ENCODE measurements around the gene MUC6. TPM values are rescaled to one million over a fixed set of nuclear protein-coding genes. Genes with fewer than 3 reads are reported as not detected.

Gene MUC6
- polyA plus RNA-seq, 1 of the 3 experiments (the other 2 are of a cell fraction): not detected

DNA sequence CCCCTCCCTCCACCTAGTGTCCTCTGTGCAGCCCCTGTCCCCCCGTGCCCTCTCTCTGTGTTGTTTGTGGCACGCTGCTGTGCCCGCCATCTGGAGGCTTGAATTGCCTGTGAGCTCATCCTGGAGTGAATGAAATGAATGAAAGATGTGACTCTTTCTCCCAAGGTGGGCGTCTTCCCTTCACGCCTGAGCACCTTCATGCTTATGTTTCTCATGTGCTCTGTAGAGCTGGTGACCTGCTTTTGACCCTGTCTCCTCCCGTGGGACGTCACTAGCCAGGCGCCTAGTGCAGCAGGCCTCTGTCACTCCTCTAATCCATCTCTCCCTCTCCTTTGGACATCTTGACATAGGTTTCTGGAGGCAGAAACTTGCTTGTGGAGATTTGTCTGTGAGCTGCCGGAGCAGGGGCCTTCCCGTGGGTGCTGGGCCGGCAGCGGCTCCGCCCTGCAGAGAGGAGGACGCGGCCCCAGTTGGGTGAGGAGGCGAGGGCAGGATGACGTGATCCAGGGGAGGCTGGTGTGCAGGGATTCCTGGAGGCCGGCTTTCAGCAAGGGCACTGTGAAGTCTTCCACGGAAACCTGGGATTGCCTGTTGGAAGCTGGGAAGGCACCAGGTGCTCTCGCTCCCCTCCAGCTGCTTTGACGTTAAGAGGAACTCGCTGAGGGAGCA, 40.6 kb downstream of the MUC6 start:
- peaks cover 0 to 45% of the 10 kb centered on the region in 2 experiments for H3K36me3 ChIP-seq (replicated peaks in 1 of 2; ENCODE audit: control insufficient read depth in 1 of 2, insufficient read depth in 2 of 2, low read length in 1 of 2)
- H3K9me3 ChIP-seq: no peaks in the 10 kb centered on the region
- no peak for TF ChIP-seq JUND (IDR thresholded peaks at IDR 0.05)
- TF ChIP-seq FOXJ3 (CRISPR knock-in tag; IDR thresholded peaks at IDR 0.05): no peak
- no peak for TF ChIP-seq RFX5 (IDR thresholded peaks at IDR 0.05; ENCODE audit: low read length)
- no peak for TF ChIP-seq POLR2AphosphoS5 (IDR thresholded peaks at IDR 0.05; ENCODE audit: low read depth, low read length)
- TF ChIP-seq, protein P1, sequence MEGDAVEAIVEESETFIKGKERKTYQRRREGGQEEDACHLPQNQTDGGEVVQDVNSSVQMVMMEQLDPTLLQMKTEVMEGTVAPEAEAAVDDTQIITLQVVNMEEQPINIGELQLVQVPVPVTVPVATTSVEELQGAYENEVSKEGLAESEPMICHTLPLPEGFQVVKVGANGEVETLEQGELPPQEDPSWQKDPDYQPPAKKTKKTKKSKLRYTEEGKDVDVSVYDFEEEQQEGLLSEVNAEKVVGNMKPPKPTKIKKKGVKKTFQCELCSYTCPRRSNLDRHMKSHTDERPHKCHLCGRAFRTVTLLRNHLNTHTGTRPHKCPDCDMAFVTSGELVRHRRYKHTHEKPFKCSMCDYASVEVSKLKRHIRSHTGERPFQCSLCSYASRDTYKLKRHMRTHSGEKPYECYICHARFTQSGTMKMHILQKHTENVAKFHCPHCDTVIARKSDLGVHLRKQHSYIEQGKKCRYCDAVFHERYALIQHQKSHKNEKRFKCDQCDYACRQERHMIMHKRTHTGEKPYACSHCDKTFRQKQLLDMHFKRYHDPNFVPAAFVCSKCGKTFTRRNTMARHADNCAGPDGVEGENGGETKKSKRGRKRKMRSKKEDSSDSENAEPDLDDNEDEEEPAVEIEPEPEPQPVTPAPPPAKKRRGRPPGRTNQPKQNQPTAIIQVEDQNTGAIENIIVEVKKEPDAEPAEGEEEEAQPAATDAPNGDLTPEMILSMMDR (IDR thresholded peaks at IDR 0.05): no peak
- TF ChIP-seq, protein P2, sequence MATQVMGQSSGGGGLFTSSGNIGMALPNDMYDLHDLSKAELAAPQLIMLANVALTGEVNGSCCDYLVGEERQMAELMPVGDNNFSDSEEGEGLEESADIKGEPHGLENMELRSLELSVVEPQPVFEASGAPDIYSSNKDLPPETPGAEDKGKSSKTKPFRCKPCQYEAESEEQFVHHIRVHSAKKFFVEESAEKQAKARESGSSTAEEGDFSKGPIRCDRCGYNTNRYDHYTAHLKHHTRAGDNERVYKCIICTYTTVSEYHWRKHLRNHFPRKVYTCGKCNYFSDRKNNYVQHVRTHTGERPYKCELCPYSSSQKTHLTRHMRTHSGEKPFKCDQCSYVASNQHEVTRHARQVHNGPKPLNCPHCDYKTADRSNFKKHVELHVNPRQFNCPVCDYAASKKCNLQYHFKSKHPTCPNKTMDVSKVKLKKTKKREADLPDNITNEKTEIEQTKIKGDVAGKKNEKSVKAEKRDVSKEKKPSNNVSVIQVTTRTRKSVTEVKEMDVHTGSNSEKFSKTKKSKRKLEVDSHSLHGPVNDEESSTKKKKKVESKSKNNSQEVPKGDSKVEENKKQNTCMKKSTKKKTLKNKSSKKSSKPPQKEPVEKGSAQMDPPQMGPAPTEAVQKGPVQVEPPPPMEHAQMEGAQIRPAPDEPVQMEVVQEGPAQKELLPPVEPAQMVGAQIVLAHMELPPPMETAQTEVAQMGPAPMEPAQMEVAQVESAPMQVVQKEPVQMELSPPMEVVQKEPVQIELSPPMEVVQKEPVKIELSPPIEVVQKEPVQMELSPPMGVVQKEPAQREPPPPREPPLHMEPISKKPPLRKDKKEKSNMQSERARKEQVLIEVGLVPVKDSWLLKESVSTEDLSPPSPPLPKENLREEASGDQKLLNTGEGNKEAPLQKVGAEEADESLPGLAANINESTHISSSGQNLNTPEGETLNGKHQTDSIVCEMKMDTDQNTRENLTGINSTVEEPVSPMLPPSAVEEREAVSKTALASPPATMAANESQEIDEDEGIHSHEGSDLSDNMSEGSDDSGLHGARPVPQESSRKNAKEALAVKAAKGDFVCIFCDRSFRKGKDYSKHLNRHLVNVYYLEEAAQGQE (IDR thresholded peaks at IDR 0.05; ENCODE audit: low read depth, low read length): no peak
- no peak for TF ChIP-seq SMC3 (IDR thresholded peaks at IDR 0.05; ENCODE audit: low read depth, low read length)
- TF ChIP-seq EZH2phosphoT487 (IDR thresholded peaks at IDR 0.05; ENCODE audit: borderline replicate concordance, low read depth): no peak
- no peak for TF ChIP-seq TEAD4 (IDR thresholded peaks at IDR 0.05; ENCODE audit: borderline replicate concordance, insufficient read depth)
- no peak for TF ChIP-seq MEF2A (IDR thresholded peaks at IDR 0.05; ENCODE audit: borderline replicate concordance, low read depth)
- no peak for TF ChIP-seq YY1 (IDR thresholded peaks at IDR 0.05; ENCODE audit: low read depth)
- TF ChIP-seq TCF12 (IDR thresholded peaks at IDR 0.05): no peak
- TF ChIP-seq NRF1 (IDR thresholded peaks at IDR 0.05; ENCODE audit: low read depth, low read length): no peak
- TF ChIP-seq, protein P3, sequence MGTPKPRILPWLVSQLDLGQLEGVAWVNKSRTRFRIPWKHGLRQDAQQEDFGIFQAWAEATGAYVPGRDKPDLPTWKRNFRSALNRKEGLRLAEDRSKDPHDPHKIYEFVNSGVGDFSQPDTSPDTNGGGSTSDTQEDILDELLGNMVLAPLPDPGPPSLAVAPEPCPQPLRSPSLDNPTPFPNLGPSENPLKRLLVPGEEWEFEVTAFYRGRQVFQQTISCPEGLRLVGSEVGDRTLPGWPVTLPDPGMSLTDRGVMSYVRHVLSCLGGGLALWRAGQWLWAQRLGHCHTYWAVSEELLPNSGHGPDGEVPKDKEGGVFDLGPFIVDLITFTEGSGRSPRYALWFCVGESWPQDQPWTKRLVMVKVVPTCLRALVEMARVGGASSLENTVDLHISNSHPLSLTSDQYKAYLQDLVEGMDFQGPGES (IDR thresholded peaks at IDR 0.05; ENCODE audit: low read depth, low read length): no peak
- TF ChIP-seq, protein P4, sequence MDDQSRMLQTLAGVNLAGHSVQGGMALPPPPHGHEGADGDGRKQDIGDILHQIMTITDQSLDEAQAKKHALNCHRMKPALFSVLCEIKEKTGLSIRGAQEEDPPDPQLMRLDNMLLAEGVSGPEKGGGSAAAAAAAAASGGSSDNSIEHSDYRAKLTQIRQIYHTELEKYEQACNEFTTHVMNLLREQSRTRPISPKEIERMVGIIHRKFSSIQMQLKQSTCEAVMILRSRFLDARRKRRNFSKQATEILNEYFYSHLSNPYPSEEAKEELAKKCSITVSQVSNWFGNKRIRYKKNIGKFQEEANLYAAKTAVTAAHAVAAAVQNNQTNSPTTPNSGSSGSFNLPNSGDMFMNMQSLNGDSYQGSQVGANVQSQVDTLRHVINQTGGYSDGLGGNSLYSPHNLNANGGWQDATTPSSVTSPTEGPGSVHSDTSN (IDR thresholded peaks at IDR 0.05): no peak
- TF ChIP-seq FOXM1 (IDR thresholded peaks at IDR 0.05; ENCODE audit: low read depth): no peak
- TF ChIP-seq RAD21 (IDR thresholded peaks at IDR 0.05; ENCODE audit: low read length): no peak
- no peak for DNase-seq
- no peaks in the 10 kb centered on the region for H3K79me2 ChIP-seq (ENCODE audit: insufficient read depth)
- H3K27me3 ChIP-seq (ENCODE audit: insufficient read depth): no peaks in the 10 kb centered on the region
- H3K9ac ChIP-seq: no peak overlapping the region
- CTCF ChIA-PET: interaction anchor here (1.3 kb wide), 1 partner anchor 56 kb away, joined by 3 read pairs; no protein-coding TSS in a partner anchor
- H3K27ac ChIP-seq (ENCODE audit: low read depth in 2 of 2, low read length in 1 of 2): no peak overlapping the region
- no peak overlapping the region for H3K4me3 ChIP-seq (ENCODE audit: low read depth in 2 of 2, low read length in 1 of 2)
- H3K4me1 ChIP-seq (ENCODE audit: control insufficient read depth in 1 of 2, insufficient read depth in 2 of 2, low read depth in 1 of 2, low read length in 1 of 2): no peaks in the 10 kb centered on the region
- H3F3A ChIP-seq (replicated peaks; ENCODE audit: insufficient read depth): no peaks in the 10 kb centered on the region
- whole genome bisulfite sequencing (ENCODE audit: low lambda C conversion rate): 95% methylated on average over 22 of the region's 22 CpGs
- no peaks in the 10 kb centered on the region for H4K20me1 ChIP-seq (ENCODE audit: insufficient read depth)
- POLR2A ChIA-PET: interaction anchor here (0.7 kb wide), 1 partner anchor 556 kb away, joined by 3 read pairs; no protein-coding TSS in a partner anchor
- no peak overlapping the region for H2AFZ ChIP-seq (ENCODE audit: low read depth)
- H3K9me2 ChIP-seq: no peaks in the 10 kb centered on the region
- no peak overlapping the region for H3K4me2 ChIP-seq

Data from SK-N-SH (cell line).